Stomach (tissue), 9 donors: ENCODE data around the gene TPRG1. TPM values are rescaled to one million over a fixed set of nuclear protein-coding genes. Genes with fewer than 3 reads are reported as not detected.

Experiments
- DNase-seq, 2 donors: peaks; one replicate each; pipeline versions ENCODE4 v3.0.0 to v3.0.0-alpha.2; 2013 to 2019
- H3K27ac ChIP-seq, 5 donors: fragments of 200-600 bp in 4 of 5; sonication (generic) in 4 of 5; one replicate each; pipeline ENCODE4 v1.5.1; 2013 to 2019; ENCODE audit warnings: mild to moderate bottlenecking in 1 of 5, moderate library complexity in 1 of 5
- H3K27me3 ChIP-seq, 3 donors: fragments of 200-600 bp; sonication (generic); one replicate each; pipeline ENCODE4 v1.5.1; 2017 to 2019; ENCODE audit warnings: mixed run types in 1 of 3
- H3K36me3 ChIP-seq, 4 donors: fragments of 200-600 bp; sonication (generic); 1 replicate in 3 of 4; 2 replicates in 1 of 4; pipeline ENCODE4 v1.5.1; 2016 to 2019
- H3K4me1 ChIP-seq, 4 donors: fragments of 200-600 bp; sonication (generic); one replicate each; pipeline ENCODE4 v1.5.1; 2016 to 2019
- H3K4me3 ChIP-seq, 4 donors: fragments of 200-600 bp; sonication (generic) in 3 of 4; one replicate each; pipeline ENCODE4 v1.5.1; 2016 to 2019; ENCODE audit warnings: mild to moderate bottlenecking in 1 of 4
- H3K9me3 ChIP-seq, 4 donors: fragments of 200-600 bp; sonication (generic); one replicate each; pipeline ENCODE4 v1.5.1; 2016 to 2019
- EP300 ChIP-seq: sonication (generic); formaldehyde crosslinking; IDR thresholded peaks from one replicate; pipeline ENCODE4 v1.6.1; 2017; ENCODE audit warnings: antibody characterized with exemption
- POLR2A ChIP-seq, 4 donors: fragments of 450-650 bp; IDR thresholded peaks; one replicate each; pipeline ENCODE4 v1.6.1; 2016; ENCODE audit warnings: antibody characterized with exemption in 4 of 4, control low read depth in 2 of 4, mild to moderate bottlenecking in 1 of 4, moderate library complexity in 1 of 4
- POLR2AphosphoS5 ChIP-seq, 3 donors: sonication (generic); formaldehyde crosslinking; IDR thresholded peaks; one replicate each; pipeline ENCODE4 v1.6.1; 2016; ENCODE audit warnings: antibody characterized with exemption in 3 of 3
- WGBS, 5 donors: extraction: QIAGEN DNeasy Blood & Tissue Kit in 3 of 5; methylation state at CpG; one replicate each; pipeline versions ENCODE4 v1.1.5 to v1.1.7; 2013 to 2018; 5-methylcytosine and 5-hydroxymethylcytosine counted together
- intact Hi-C: fragments of 100-400 bp; cut with DNase I; formaldehyde crosslinking; loops from one replicate; pipeline ENCODE4 v1.15.1; 2023; ENCODE audit warnings: low total_unique reads
- polyA plus RNA-seq, 3 donors: library from polyadenylated mRNA; stranded (reverse); fragments of 200-250 nt; gene quantifications; one replicate each; pipeline ENCODE4 v1.2.3, GENCODE V29; 2013
- total RNA-seq, 5 donors: library from RNA; depleted of rRNA; stranded (reverse); fragments of >200 nt; gene quantifications; one replicate each; pipeline versions ENCODE4 v1.1.0 to v1.2.3, GENCODE V29; 2014 to 2016
- TF ChIP-seq, protein P1 (sequence below), 7 experiments: fragments of 450-650 bp in 4 of 7; fragments of 200-600 bp in 3 of 7; sonication (generic) in 3 of 7; IDR thresholded peaks; one replicate each; pipeline ENCODE4 v1.5.1; 2016 to 2019; ENCODE audit warnings: antibody characterized with exemption in 7 of 7, control low read depth in 2 of 7, mild to moderate bottlenecking in 1 of 7
- donor health status: healthy with polysubstance abuse.
- donor health status: Bipolar disorder and iron deficiency.
- donor health status: healthy.

The TPRG1 gene
- total and polyA plus RNA-seq, 8 donors: 1.2 to 20.9 (median 3.7) TPM

- H3K9me3 ChIP-seq: no peaks in the 10 kb centered on the region
- no peak overlapping the region for H3K4me3 ChIP-seq
- intact Hi-C loops: no loop called here
- TF ChIP-seq EP300: no peak
- TF ChIP-seq POLR2AphosphoS5 (IDR thresholded peaks at IDR 0.05): no peak
- TF ChIP-seq POLR2A (IDR thresholded peaks at IDR 0.05): no peak
- TF ChIP-seq, protein P1, sequence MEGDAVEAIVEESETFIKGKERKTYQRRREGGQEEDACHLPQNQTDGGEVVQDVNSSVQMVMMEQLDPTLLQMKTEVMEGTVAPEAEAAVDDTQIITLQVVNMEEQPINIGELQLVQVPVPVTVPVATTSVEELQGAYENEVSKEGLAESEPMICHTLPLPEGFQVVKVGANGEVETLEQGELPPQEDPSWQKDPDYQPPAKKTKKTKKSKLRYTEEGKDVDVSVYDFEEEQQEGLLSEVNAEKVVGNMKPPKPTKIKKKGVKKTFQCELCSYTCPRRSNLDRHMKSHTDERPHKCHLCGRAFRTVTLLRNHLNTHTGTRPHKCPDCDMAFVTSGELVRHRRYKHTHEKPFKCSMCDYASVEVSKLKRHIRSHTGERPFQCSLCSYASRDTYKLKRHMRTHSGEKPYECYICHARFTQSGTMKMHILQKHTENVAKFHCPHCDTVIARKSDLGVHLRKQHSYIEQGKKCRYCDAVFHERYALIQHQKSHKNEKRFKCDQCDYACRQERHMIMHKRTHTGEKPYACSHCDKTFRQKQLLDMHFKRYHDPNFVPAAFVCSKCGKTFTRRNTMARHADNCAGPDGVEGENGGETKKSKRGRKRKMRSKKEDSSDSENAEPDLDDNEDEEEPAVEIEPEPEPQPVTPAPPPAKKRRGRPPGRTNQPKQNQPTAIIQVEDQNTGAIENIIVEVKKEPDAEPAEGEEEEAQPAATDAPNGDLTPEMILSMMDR (IDR thresholded peaks at IDR 0.05): no peak
- no peaks in the 10 kb centered on the region for H3K36me3 ChIP-seq
- H3K27ac ChIP-seq: no peak overlapping the region
- no peaks in the 10 kb centered on the region for H3K4me1 ChIP-seq
- H3K27me3 ChIP-seq: no peaks in the 10 kb centered on the region
- WGBS, 5 donors: 67 to 77% (median 69%) methylated on average over 3 of the region's 3 CpGs
- no peak for DNase-seq
Observed at GRCh38 chr3:189295089-189295488, 123.3 kb downstream of the TPRG1 start.

DNA sequence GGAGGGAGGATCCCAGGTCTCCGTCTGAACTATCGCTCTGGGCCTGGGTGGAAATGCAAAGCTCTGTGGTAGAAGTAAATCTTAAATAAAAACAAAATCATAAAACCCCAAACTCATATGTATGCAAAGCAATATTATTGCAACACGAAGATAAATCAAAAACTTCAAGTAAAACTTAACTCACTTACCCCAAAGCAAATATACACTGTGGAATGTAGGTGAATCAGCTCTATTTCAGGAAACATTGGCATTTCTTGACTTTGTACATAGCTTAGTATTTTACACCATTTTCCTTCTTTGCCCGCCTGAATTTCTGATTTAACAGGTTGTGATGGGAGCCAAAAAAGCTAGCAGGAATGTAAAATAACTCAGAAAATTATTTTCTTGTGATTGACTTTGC is 126.2 kb downstream of the TPRG1 start:
- intact Hi-C loops: no loop called here
- no peaks in the 10 kb centered on the region for H3K4me1 ChIP-seq
- no peak for TF ChIP-seq POLR2AphosphoS5 (IDR thresholded peaks at IDR 0.05)
- no peak for TF ChIP-seq EP300
- TF ChIP-seq, protein P1 (IDR thresholded peaks at IDR 0.05): no peak
- no peak for TF ChIP-seq POLR2A (IDR thresholded peaks at IDR 0.05)
- 90 to 94% (median 91%) methylated on average over 4 of the region's 4 CpGs for WGBS, 5 donors
- no peaks in the 10 kb centered on the region for H3K36me3 ChIP-seq
- H3K27ac ChIP-seq: no peak overlapping the region
- no peaks in the 10 kb centered on the region for H3K27me3 ChIP-seq
- no peak for DNase-seq
- no peaks in the 10 kb centered on the region for H3K9me3 ChIP-seq
- H3K4me3 ChIP-seq: no peak overlapping the region

GRCh38 chr3:189298469-189299375 is 127.0 kb downstream of the TPRG1 start:
- WGBS, 5 donors: 81 to 96% (median 88%) methylated on average over 4 of the region's 4 CpGs
- intact Hi-C loops: no loop called here
- Histone ChIP-seq H3K4me1 (peaks cover 0 to 1% (median 0%) of the 10 kb centered on the region in 4 donors), H3K4me3 (no peak overlapping the region), H3K27me3 (no peaks in the 10 kb centered on the region), H3K27ac (no peak overlapping the region), H3K36me3 (no peaks in the 10 kb centered on the region), H3K9me3 (no peaks in the 10 kb centered on the region)
- TF ChIP-seq POLR2AphosphoS5 (IDR thresholded peaks at IDR 0.05): no peak
- no peak for DNase-seq

DNA sequence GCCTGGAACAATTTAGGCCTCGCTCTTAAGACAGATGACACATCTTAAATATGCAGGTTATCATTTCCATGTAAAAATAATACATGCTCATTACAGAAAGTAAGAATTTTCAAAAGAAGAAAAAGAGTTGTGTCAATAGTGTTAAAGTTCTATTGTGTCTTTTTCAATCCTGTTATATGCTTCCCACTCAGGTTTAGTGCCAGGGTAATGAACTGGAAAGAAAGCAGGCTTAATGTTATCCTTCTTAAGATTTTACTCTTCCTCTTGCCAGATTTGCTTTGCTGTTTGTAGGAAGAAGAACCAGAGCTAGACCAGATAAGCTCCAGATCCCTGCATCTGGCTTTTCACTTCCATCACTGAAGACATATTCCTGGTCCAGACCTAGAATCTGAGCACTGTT is 128.6 kb downstream of the TPRG1 start:
- Histone ChIP-seq H3K36me3 (no peaks in the 10 kb centered on the region), H3K4me1 (peaks cover 0 to 15% (median 7%) of the 10 kb centered on the region in 4 donors), H3K27me3 (no peaks in the 10 kb centered on the region), H3K27ac (no peak overlapping the region), H3K4me3 (no peak overlapping the region), H3K9me3 (no peaks in the 10 kb centered on the region)
- intact Hi-C loops: no loop called here
- WGBS, 5 donors: 86 to 100% (median 96%) methylated on average over 1 of the region's 1 CpG
- TF ChIP-seq POLR2AphosphoS5 (IDR thresholded peaks at IDR 0.05): no peak
- TF ChIP-seq, protein P1 (IDR thresholded peaks at IDR 0.05): no peak
- TF ChIP-seq EP300: no peak
- TF ChIP-seq POLR2A (IDR thresholded peaks at IDR 0.05): no peak
- no peak for DNase-seq

- H3K9me3 ChIP-seq: no peaks in the 10 kb centered on the region
- no peak overlapping the region for H3K27ac ChIP-seq
- TF ChIP-seq, protein P1 (IDR thresholded peaks at IDR 0.05): no peak
- no peak overlapping the region for H3K4me3 ChIP-seq
- no peak for DNase-seq
- intact Hi-C loops: no loop called here
- 72 to 82% (median 74%) methylated on average over 2 of the region's 2 CpGs for WGBS, 5 donors
- peaks cover 0 to 16% (median 11%) of the 10 kb centered on the region in 4 donors for H3K4me1 ChIP-seq
- no peaks in the 10 kb centered on the region for H3K36me3 ChIP-seq
- H3K27me3 ChIP-seq: no peaks in the 10 kb centered on the region
Observed at GRCh38 chr3:189301479-189301878, 129.7 kb downstream of the TPRG1 start.
